Right lobe of liver (tissue), 4 donors: ENCODE data around the gene GPC6.

Experiments used
- POLR2A ChIP-seq: fragments of 450-650 bp; IDR thresholded peaks from one replicate; pipeline ENCODE4 v1.6.1; 2017; ENCODE audit warnings: antibody characterized with exemption, mild to moderate bottlenecking
- TF ChIP-seq, protein P1 (sequence below), 4 donors: fragments of 200-600 bp in 3 of 4; fragments of 450-650 bp in 1 of 4; IDR thresholded peaks; one replicate each; pipeline versions ENCODE4 v1.5.1 to v1.8.0; 2016 to 2022; ENCODE audit warnings: antibody characterized with exemption in 4 of 4, mild to moderate bottlenecking in 2 of 4
- donor health status: DM: no; HTN: no; CAD: no.
- donor health status: DM: no; HTN: no; CAD: no.
- donor health status: DM: no; HTN: yes; CAD: no.

DNA sequence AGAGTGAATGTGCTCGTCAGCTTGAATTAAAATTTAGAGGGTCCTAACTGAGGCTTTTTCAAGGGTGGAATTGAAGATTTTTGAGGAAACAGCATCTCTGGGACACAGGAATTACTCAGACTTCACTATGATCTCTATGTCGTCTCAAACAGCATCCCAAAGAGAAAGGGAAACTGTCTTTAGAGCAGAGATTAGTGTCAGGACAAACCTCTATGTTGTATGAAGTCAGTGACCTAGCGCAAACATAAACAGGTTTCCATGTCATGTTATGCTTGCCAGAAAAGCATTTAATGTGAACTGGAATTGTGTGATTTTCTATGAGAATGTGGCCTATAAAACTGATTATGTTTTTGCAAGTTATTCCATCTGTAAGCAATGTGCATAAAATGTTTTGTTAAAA is 573.7 kb downstream of the GPC6 start:
- TF ChIP-seq, protein P1, sequence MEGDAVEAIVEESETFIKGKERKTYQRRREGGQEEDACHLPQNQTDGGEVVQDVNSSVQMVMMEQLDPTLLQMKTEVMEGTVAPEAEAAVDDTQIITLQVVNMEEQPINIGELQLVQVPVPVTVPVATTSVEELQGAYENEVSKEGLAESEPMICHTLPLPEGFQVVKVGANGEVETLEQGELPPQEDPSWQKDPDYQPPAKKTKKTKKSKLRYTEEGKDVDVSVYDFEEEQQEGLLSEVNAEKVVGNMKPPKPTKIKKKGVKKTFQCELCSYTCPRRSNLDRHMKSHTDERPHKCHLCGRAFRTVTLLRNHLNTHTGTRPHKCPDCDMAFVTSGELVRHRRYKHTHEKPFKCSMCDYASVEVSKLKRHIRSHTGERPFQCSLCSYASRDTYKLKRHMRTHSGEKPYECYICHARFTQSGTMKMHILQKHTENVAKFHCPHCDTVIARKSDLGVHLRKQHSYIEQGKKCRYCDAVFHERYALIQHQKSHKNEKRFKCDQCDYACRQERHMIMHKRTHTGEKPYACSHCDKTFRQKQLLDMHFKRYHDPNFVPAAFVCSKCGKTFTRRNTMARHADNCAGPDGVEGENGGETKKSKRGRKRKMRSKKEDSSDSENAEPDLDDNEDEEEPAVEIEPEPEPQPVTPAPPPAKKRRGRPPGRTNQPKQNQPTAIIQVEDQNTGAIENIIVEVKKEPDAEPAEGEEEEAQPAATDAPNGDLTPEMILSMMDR (IDR thresholded peaks at IDR 0.05) = no peak
- no peak for TF ChIP-seq POLR2A
